Omental fat pad (tissue), 4 donors: ENCODE measurements around the gene CUL4A. TPM values are rescaled to one million over a fixed set of nuclear protein-coding genes. Genes with fewer than 3 reads are reported as not detected.

ENCODE experiments used
- ATAC-seq: fragments of 150-250 bp; one replicate; pipeline ENCODE4 v1.9.1; 2016; ENCODE audit warnings: mild to moderate bottlenecking, moderate library complexity; ENCODE audit not compliant: low FRiP score
- DNase-seq: peaks from one replicate; pipeline ENCODE4 v3.0.0-alpha.2; 2019; ENCODE audit warnings: low spot score
- CTCF ChIP-seq, 3 donors: fragments of 450-650 bp; IDR thresholded peaks; one replicate each; pipeline ENCODE4 v1.5.1; 2016 to 2017; ENCODE audit warnings: antibody characterized with exemption in 3 of 3, mild to moderate bottlenecking in 3 of 3, moderate library complexity in 2 of 3
- total RNA-seq, 4 donors: library from RNA; depleted of rRNA; stranded (reverse); fragments of >200 nt; gene quantifications; one replicate each; pipeline ENCODE4 v1.1.0, GENCODE V29; 2016

CUL4A gene
- total RNA-seq, 4 donors from 2014 or later, result 70.8 to 145 (median 86.8) TPM

GRCh38 chr13:113283904-113284303, 74.5 kb downstream of the CUL4A start:
- DNase-seq, result no peak
- TF ChIP-seq CTCF (IDR thresholded peaks at IDR 0.05), result no peak
- no peak for ATAC-seq

GRCh38 chr13:113288880-113289279, 79.5 kb downstream of the CUL4A start:
- ATAC-seq, result no peak
- DNase-seq, result no peak
- no peak for TF ChIP-seq CTCF (IDR thresholded peaks at IDR 0.05)

GRCh38 chr13:113291129-113291528, 81.7 kb downstream of the CUL4A start:
- TF ChIP-seq CTCF (IDR thresholded peaks at IDR 0.05), result no peak
- ATAC-seq (no peak), DNase-seq (no peak)

GRCh38 chr13:113292021-113292862, 82.8 kb downstream of the CUL4A start:
- ATAC-seq, result no peak
- no peak for DNase-seq
- no peak for TF ChIP-seq CTCF (IDR thresholded peaks at IDR 0.05)

GRCh38 chr13:113293686-113294085, 84.3 kb downstream of the CUL4A start:
- no peak for DNase-seq
- no peak for ATAC-seq
- no peak for TF ChIP-seq CTCF (IDR thresholded peaks at IDR 0.05)

GRCh38 chr13:113295776-113296175, 86.4 kb downstream of the CUL4A start:
- TF ChIP-seq CTCF (IDR thresholded peaks at IDR 0.05), result no peak
- ATAC-seq (no peak), DNase-seq (no peak)

- peak; percentile 91 for ATAC-seq
- DNase-seq, result peak; percentile 100
- no peak for TF ChIP-seq CTCF (IDR thresholded peaks at IDR 0.05)
Measured at GRCh38 chr13:113296823-113297369, 87.5 kb downstream of the CUL4A start, which contains the start of gene LAMP1. TSS of gene LAMP1 (plus strand) at chr13:113297239. CDS start at chr13:113297435, 196 bp downstream.
